ENCODE measurements around the gene TMEM242.

GRCh38 chr6:157272372-157272771 is 50.9 kb downstream of the TMEM242 start:
- TF ChIP-seq MTA1 (CRISPR knock-in tag; IDR thresholded peaks at IDR 0.05; ENCODE audit: borderline replicate concordance) (no peak), PATZ1 (CRISPR knock-in tag; IDR thresholded peaks at IDR 0.05) (no peak)
